GM21825 (cell line): ENCODE measurements around the gene TM2D3.
A peak's percentile ranks its signal among the peaks of the same experiment; 100 is the strongest.
"Not testable (repeated sequence)": the region's sequence is repeated elsewhere in the genome, so short reads cannot be mapped to it uniquely, and the experiment has no call there.

Experiments used
- ATAC-seq: cut with Tn5 transposase; IDR thresholded peaks from one replicate; pipeline ENCODE4 v1.9.1; 2021; ENCODE audit warnings: mild to moderate bottlenecking, moderate library complexity; ENCODE audit not compliant: unreplicated experiment

The TM2D3 gene

GRCh38 chr15:101657968-101658784, 6.0 kb upstream of the TM2D3 start:
- ATAC-seq = no peak

DNA sequence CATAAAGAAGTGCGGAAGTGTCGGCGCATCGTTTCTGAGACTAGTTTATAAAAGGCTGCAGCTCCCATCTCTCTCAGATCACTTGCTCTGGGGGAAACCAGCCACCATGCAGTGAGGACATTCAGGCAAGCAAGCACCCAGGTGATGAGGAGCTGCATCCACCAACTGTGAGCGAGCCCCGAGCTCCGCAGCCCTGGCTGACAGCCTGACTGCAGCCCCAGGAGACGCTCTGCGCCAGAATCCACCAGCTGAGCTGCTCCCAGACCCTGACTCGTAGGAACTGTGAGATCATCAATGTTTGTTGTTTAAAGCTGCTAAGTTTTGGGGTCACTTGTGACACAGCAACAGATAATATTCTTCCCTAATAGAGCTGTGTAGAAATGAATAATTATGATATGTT, 5.0 kb upstream of the TM2D3 start:
- ATAC-seq = no peak

GRCh38 chr15:101654624-101655337, 2.6 kb upstream of the TM2D3 start:
- not testable (repeated sequence) for ATAC-seq

- no peak for ATAC-seq
Observed at GRCh38 chr15:101654171-101654570, 2.0 kb upstream of the TM2D3 start.

DNA sequence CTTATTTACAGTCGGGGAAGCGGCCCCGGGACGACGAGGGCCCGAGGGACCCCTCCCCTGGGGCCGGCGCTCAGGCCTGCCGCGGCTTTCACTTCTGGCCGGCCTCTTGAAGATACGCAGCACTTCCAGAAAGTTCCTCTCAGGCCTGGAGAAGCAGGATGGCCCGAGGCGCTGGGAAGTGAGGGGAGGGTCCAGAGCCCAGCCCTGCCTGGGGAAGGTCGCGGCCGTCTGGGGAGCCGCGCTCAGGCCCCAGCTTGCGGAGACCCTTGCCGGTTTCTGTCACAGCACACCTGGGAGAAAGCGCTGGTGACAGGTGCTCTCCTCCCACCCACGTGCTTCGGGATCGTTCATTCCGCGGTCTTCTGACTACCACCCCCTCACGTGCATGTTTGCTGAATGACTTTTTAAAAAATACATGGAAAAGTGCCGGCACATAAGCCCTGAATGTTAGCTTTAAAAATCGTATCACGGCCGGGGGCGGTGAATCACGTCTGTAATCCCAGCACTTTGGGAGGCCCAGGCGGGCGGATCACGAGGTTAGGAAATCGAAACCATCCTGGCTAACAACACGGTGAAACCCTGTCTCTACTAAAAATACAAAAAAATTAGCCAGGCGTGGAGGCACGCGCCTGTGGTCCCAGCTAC, 727 bp upstream of the TM2D3 start:
- peak; percentile 20 for ATAC-seq

- ATAC-seq = peak; percentile 34
Observed at GRCh38 chr15:101651554-101652097, 555 bp downstream of the TM2D3 start.

DNA sequence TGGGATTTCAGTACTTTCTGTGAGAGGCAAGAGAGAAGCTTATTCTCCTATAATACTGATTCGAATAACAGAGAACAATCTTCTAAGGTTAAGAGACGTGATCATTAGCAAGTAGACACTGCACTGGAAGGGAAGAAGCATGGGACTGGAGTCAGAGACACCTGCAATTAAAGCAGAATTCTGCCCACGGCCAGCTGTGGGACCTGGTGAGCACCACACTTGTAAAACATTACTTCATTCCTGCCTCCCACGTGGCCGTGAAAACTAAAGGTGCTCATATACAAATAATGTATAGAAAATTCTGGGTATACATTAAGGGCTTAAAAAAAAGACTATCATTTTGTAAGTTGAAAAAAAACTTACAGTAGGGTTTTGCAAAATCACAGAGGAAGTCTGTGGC, 2.0 kb downstream of the TM2D3 start:
- no peak for ATAC-seq

DNA sequence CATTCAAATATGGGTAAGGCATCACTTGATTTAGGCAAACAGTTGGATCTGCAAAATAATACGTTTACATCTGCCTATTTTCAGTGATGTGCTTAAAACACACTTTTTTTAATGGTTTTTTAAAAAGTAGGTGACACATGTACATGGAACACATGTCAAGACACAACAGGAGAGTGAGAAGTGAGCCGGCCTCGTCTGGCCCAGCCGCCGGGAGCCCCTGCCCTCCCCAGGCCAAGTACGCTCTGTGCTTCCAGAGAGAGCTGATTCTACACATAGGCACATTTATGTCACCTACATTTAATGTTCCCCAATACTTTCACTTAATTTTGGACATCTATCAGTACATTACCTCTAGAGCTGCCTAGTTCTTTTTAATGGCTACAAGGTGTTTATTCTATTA, 3.8 kb downstream of the TM2D3 start:
- no peak for ATAC-seq

DNA sequence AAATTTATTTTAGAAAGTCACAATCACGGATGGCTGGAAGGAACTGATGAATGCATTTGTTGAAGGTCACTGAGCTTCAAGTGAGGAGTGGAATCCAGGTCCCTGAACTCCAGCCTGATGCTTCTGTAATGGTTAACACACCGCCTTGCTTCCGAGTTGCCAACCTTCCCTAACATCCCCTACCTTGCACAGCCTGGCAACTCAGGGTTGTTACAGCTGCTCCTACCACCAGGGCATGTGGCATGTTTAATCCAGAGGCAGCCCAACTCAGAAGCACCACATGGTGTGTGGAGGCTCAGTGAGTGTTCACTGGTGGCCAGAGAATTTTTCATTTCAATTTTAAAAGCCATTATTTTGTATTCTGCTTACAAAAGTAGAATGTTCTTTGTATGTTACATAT, 4.9 kb downstream of the TM2D3 start:
- ATAC-seq = no peak

DNA sequence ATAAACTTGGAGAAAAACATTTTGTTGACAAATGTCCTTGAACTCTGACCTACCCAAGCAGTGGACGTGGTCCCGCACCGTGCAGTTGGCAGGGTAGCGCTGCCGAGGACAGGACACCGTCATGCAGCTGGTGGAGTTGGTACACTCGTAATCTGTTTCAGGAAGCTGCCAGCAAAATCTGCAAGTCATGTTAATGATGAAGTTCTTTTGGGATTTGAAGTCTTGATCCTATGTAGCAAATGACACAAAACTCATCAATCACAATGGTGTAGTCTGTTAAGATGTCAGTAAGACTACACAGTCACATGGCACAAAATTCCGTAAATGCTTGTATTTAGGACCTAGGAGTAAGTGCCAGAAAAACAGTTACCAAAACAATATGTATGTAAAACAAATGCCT, 5.5 kb downstream of the TM2D3 start:
- no peak for ATAC-seq

DNA sequence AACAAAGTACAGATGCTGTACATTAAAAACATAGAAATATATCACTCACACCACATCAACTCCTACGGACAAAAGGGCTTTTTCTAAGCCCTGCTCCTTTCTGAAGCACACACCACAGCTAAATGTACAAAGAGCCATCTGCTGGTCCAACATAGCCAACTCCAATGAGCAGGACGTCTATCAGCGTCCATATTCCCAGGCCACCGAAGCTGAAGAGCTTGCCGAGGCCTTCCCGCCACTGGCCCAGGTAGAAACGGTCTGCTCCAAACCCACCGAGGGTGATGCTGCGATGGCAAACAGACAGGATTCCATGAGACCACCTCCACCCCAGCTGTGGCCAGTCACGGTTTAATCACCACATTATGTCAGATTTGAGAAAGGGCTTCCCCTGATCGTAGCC, 9.8 kb downstream of the TM2D3 start:
- ATAC-seq = no peak

DNA sequence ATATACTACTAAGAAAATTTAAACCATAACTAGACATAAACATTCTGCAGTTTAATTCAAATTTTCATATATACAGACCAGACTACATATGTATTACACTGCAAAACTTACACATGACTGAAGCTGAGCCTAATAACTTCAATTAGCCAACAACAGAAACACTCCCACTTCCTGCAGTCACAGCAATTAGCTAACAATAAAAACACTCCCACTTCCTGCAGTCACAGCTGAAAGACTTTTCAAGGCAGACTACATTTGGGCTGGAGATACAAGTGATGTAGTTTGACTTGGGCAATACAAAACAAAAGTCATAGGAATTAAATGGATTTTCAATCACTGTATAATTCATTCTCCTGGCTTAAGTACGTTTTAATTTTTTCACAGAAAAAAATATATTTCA, 10.3 kb downstream of the TM2D3 start:
- ATAC-seq = no peak

GRCh38 chr15:101641129-101641764, 10.9 kb downstream of the TM2D3 start:
- peak; percentile 61 for ATAC-seq

GRCh38 chr15:101639667-101640066, 12.5 kb downstream of the TM2D3 start:
- ATAC-seq = no peak

- no peak for ATAC-seq
Observed at GRCh38 chr15:101637919-101638318, 14.3 kb downstream of the TM2D3 start.

DNA sequence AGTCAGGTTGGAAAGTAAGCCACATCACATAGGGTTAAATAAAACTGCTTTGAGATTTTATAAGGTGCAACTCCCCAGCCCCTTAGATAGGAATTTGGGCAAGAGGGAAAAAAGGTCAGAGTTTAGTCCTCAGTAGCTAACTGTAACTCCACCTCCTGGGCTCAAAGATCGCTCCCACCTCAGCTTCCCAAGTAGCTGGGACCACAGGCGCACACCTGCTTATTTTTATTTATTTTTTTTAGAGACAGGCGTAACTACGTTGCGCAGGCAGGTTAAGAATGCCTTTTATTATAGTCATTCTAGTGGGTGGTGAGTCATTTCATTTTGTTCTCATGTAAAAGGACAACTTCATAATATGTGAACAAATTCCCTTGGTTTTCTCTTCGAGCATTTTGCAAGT, 14.7 kb downstream of the TM2D3 start:
- no peak for ATAC-seq

DNA sequence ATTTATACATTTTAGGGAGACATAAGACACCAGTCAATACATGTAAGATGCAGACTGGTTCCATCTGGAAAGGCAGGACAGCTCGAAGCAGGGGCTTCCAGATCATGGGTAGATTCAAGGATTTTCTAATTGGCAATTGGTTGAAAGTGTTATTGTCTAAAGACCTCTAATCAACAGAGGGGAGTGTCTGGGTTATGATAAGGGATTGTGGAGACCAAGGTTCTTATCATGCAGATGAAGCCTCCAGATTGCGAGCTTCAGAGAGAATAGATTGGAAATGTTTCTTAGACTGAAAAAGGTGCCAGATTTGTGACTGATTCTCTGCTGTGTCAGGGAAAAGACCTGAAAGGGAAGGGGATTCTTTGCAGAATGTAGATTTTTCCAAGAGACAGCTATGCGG, 15.1 kb downstream of the TM2D3 start:
- no peak for ATAC-seq

DNA sequence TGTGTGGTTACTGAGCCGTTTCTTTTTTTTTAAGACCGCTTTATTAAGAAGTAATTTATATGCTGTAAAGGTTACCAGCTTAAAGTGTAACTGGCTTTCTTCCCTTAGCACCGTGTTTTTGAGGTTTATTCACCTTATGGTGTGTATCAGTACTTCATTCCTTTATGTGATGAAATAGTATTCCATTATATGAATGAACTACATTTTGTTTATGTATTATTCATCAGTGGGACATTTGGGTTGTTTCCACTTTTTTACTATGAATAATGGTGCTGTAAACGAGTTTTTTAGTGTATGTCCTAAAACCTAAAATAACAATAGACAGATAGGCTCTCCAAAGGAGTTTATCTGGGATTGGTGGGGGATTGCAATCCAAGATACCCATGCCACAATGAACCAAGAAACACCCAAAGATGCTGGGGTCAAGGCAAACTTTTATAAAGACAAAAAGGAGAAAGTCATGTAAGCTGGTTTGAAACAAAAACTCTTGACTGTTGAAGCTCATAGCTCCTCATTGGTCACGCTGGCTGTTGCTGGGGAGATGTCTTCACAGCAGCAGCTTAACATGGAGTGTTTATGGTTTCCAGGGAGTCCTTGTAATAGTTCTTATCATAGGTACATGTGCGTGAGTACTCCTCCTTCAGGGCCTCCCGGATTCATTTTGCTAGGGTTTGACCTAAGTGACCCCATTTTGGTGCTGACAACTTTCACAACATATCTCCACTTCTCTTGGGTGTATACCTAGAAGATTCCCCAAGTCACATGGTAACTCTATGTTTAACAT, 16.0 kb downstream of the TM2D3 start:
- ATAC-seq = no peak

DNA sequence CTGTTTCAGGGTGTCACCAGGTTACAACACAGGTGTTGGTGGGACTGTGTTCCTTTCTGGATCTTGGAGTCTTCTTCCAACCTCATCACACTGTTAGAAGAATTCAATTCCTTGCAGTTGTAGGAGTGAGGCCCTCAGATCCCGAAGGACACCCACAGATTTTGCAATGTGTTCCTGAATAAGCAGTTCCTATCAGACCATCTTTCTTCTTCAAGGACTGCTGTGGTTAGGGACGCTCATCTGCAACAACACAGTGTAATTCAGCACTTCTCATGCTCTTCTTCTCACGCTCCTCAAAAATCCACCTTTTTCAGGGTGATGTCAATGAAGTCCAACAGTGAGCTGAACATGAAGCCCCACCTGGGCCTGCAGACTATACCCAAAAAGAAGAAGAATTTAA, 18.8 kb downstream of the TM2D3 start:
- ATAC-seq = no peak

DNA sequence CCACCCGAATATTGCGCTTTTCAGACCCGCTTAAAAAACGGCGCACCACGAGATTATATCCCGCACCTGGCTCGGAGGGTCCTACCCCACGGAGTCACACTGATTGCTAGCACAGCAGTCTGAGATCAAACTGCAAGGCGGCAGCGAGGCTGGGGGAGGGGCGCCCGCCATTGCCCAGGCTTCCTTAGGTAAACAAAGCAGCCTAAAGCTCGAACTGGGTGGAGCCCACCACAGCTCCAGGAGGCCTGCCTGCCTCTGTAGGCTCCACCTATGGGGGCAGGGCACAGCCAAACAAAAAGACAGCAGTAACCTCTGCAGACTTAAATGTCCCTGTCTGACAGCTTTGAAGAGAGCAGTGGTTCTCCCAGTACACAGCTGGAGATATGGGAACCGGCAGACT, 25.5 kb downstream of the TM2D3 start:
- not testable (repeated sequence) for ATAC-seq
